NCI-H1436 (cell line): ENCODE measurements around the gene OSBPL10.
"Not testable (repeated sequence)": the region's sequence is repeated elsewhere in the genome, so short reads cannot be mapped to it uniquely, and the experiment has no call there.

Source experiments
- DNase-seq: peaks from one replicate; lab custom pipeline; 2025; lab: John Stamatoyannopoulos, UW

Gene OSBPL10

GRCh38 chr3:31699309-31699953 lies 281.6 kb downstream of the OSBPL10 start:
- DNase-seq, result no peak

GRCh38 chr3:31696815-31697548 lies 284.1 kb downstream of the OSBPL10 start:
- DNase-seq, result no peak

GRCh38 chr3:31696009-31696297 lies 285.1 kb downstream of the OSBPL10 start:
- DNase-seq, result no peak

GRCh38 chr3:31695280-31696008 lies 285.6 kb downstream of the OSBPL10 start:
- no peak for DNase-seq

- DNase-seq, result no peak
Observed at GRCh38 chr3:31693346-31693745, 287.7 kb downstream of the OSBPL10 start.

- no peak for DNase-seq
Observed at GRCh38 chr3:31692751-31693150, 288.3 kb downstream of the OSBPL10 start.

GRCh38 chr3:31690771-31691170 lies 290.3 kb downstream of the OSBPL10 start:
- no peak for DNase-seq

- DNase-seq, result not testable (repeated sequence)
Observed at GRCh38 chr3:31689523-31689922, 291.5 kb downstream of the OSBPL10 start.

GRCh38 chr3:31688984-31689383 lies 292.1 kb downstream of the OSBPL10 start:
- no peak for DNase-seq

GRCh38 chr3:31687020-31687802 lies 293.9 kb downstream of the OSBPL10 start:
- DNase-seq, result no peak

GRCh38 chr3:31680072-31680870 lies 300.8 kb downstream of the OSBPL10 start:
- no peak for DNase-seq

- DNase-seq, result no peak
Observed at GRCh38 chr3:31676556-31676955, 304.5 kb downstream of the OSBPL10 start.

- no peak for DNase-seq
Observed at GRCh38 chr3:31673950-31674349, 307.1 kb downstream of the OSBPL10 start.

GRCh38 chr3:31671976-31672375 lies 309.1 kb downstream of the OSBPL10 start:
- no peak for DNase-seq

GRCh38 chr3:31671451-31671850 lies 309.6 kb downstream of the OSBPL10 start:
- DNase-seq, result no peak

- DNase-seq, result no peak
Observed at GRCh38 chr3:31670722-31671121, 310.3 kb downstream of the OSBPL10 start.

- DNase-seq, result no peak
Observed at GRCh38 chr3:31670136-31670535, 310.9 kb downstream of the OSBPL10 start.

- DNase-seq, result no peak
Observed at GRCh38 chr3:31668242-31668641, 312.8 kb downstream of the OSBPL10 start.

GRCh38 chr3:31667582-31667981 lies 313.5 kb downstream of the OSBPL10 start:
- no peak for DNase-seq

- no peak for DNase-seq
Observed at GRCh38 chr3:31664031-31664430, 317.0 kb downstream of the OSBPL10 start.

GRCh38 chr3:31661993-31662670 lies 318.9 kb downstream of the OSBPL10 start:
- no peak for DNase-seq
